ENCODE data around the gene NTRK2.

- TF ChIP-seq CTCF (conservative IDR thresholded peaks at IDR 0.05) (no peak), EZH2 (IDR thresholded peaks at IDR 0.05; ENCODE audit: low read depth) (no peak)
Observed at GRCh38 chr9:84861455-84861854, 191.9 kb downstream of the NTRK2 start.
